HepG2 (cell line): Measurements from ENCODE around the gene RFC1. TPM values are rescaled to one million over a fixed set of nuclear protein-coding genes. Genes with fewer than 3 reads are reported as not detected.

Experiments
- AGO1 ChIP-seq: fragments of 200-400 bp; formaldehyde crosslinking; IDR thresholded peaks from 2 replicates; pipeline ENCODE4 v1.6.1; 2017; ENCODE audit warnings: mild to moderate bottlenecking, low read depth, low read length, moderate library complexity; ENCODE audit not compliant: poor library complexity, severe bottlenecking
- ATM ChIP-seq: fragments of 450-650 bp; IDR thresholded peaks from 2 replicates; pipeline ENCODE4 v1.7.1; 2017; ENCODE audit warnings: mild to moderate bottlenecking, borderline replicate concordance
- BCL6 ChIP-seq: IDR thresholded peaks from 2 replicates; pipeline ENCODE4 v1.6.1; 2016; ENCODE audit warnings: missing genetic modification reagents, missing compliant biosample characterization
- BRD4 ChIP-seq: sonication (generic); formaldehyde crosslinking; IDR thresholded peaks from 2 replicates; pipeline ENCODE4 v1.4.0; 2020; ENCODE audit warnings: missing genetic modification reagents
- CC2D1A ChIP-seq: sonication (generic); formaldehyde crosslinking; IDR thresholded peaks from 2 replicates; pipeline ENCODE4 v1.8.1; 2023; ENCODE audit warnings: mild to moderate bottlenecking, missing genetic modification reagents
- ELF4 ChIP-seq: sonication (generic); formaldehyde crosslinking; IDR thresholded peaks from 2 replicates; pipeline ENCODE4 v1.5.0; 2020; ENCODE audit warnings: missing genetic modification reagents, mild to moderate bottlenecking, moderate library complexity, borderline replicate concordance
- MED8 ChIP-seq: sonication (generic); formaldehyde crosslinking; IDR thresholded peaks from 2 replicates; pipeline ENCODE4 v1.8.1; 2023; ENCODE audit warnings: mild to moderate bottlenecking, missing genetic modification reagents; ENCODE audit not compliant: insufficient replicate concordance
- NCOA2 ChIP-seq: sonication (generic); formaldehyde crosslinking; IDR thresholded peaks from 2 replicates; pipeline ENCODE4 v1.8.0; 2022; ENCODE audit warnings: inconsistent platforms
- NFATC3 ChIP-seq: sonication (generic); formaldehyde crosslinking; IDR thresholded peaks from 2 replicates; pipeline ENCODE4 v1.5.1; 2020; ENCODE audit warnings: mild to moderate bottlenecking, missing genetic modification reagents
- RARA ChIP-seq: IDR thresholded peaks from 2 replicates; pipeline ENCODE4 v1.6.1; 2016; ENCODE audit warnings: missing genetic modification reagents, missing compliant biosample characterization
- REL ChIP-seq: sonication (generic); formaldehyde crosslinking; conservative IDR thresholded peaks from 2 replicates; pipeline ENCODE4 v1.8.0; 2022; ENCODE audit warnings: mild to moderate bottlenecking, missing genetic modification reagents, moderate library complexity
- SIN3A ChIP-seq: IDR thresholded peaks from 2 replicates; pipeline ENCODE4 v1.6.1; 2011; ENCODE audit warnings: low read depth, mild to moderate bottlenecking, control low read depth, low read length, borderline replicate concordance
- SP5 ChIP-seq: IDR thresholded peaks from 2 replicates; pipeline ENCODE4 v1.6.1; 2016; ENCODE audit warnings: low read depth, borderline replicate concordance
- TOE1 ChIP-seq: sonication (generic); formaldehyde crosslinking; IDR thresholded peaks from 2 replicates; pipeline ENCODE4 v1.4.0; 2020; ENCODE audit warnings: mild to moderate bottlenecking, missing genetic modification reagents
- ZFAT ChIP-seq: sonication (generic); formaldehyde crosslinking; conservative IDR thresholded peaks from 2 replicates; pipeline ENCODE4 v1.8.1; 2023; ENCODE audit warnings: missing genetic modification reagents, inconsistent platforms
- ZNF160 ChIP-seq: sonication (generic); formaldehyde crosslinking; IDR thresholded peaks from 2 replicates; pipeline ENCODE4 v1.8.0; 2022; ENCODE audit warnings: mild to moderate bottlenecking, inconsistent platforms, missing genetic modification reagents
- ZNF24 ChIP-seq: fragments of 450-650 bp; IDR thresholded peaks from 2 replicates; pipeline ENCODE4 v1.6.1; 2017; ENCODE audit warnings: antibody characterized with exemption, mild to moderate bottlenecking
- ZNF251 ChIP-seq: sonication (generic); formaldehyde crosslinking; IDR thresholded peaks from 2 replicates; pipeline ENCODE4 v1.9.0; 2021; ENCODE audit warnings: mild to moderate bottlenecking, missing genetic modification reagents
- ZNF296 ChIP-seq: sonication (generic); formaldehyde crosslinking; conservative IDR thresholded peaks from 2 replicates; pipeline ENCODE4 v1.5.0; 2020; ENCODE audit warnings: mild to moderate bottlenecking, missing genetic modification reagents
- ZNF317 ChIP-seq: sonication (generic); formaldehyde crosslinking; IDR thresholded peaks from 2 replicates; pipeline ENCODE4 v1.5.0; 2020; ENCODE audit warnings: mild to moderate bottlenecking, missing genetic modification reagents
- ZNF546 ChIP-seq: sonication (generic); formaldehyde crosslinking; conservative IDR thresholded peaks from 2 replicates; pipeline ENCODE4 v1.8.1; 2023; ENCODE audit warnings: mild to moderate bottlenecking, missing genetic modification reagents
- ZNF605 ChIP-seq: sonication (generic); formaldehyde crosslinking; IDR thresholded peaks from 2 replicates; pipeline ENCODE4 v1.8.0; 2022; ENCODE audit warnings: mild to moderate bottlenecking, missing genetic modification reagents
- ZNF713 ChIP-seq: sonication (generic); formaldehyde crosslinking; IDR thresholded peaks from 2 replicates; pipeline ENCODE4 v1.4.0; 2020; ENCODE audit warnings: mild to moderate bottlenecking, missing genetic modification reagents
- ZNF781 ChIP-seq: sonication (generic); formaldehyde crosslinking; IDR thresholded peaks from 2 replicates; pipeline ENCODE4 v1.5.1; 2020; ENCODE audit warnings: borderline replicate concordance, mild to moderate bottlenecking, missing genetic modification reagents; ENCODE audit errors: not compliant biosample characterization
- polyA plus RNA-seq, 8 experiments: library from polyadenylated mRNA; depleted of rRNA in 3 of 8; stranded (reverse) in 7 of 8; unstranded in 1 of 8; fragments of >200 nt; fragmentation: Illumina TruSeq in 4 of 8; extraction: Trizol in 4 of 8; gene quantifications; 2 replicates each; pipeline versions ENCODE4 v1.2.1 to v1.2.3, GENCODE V29; 2011 to 2016; ENCODE audit warnings: low read depth in 4 of 8, missing spikeins in 1 of 8, mixed read lengths in 1 of 8; ENCODE audit not compliant: insufficient read depth in 1 of 8
- total RNA-seq, 5 experiments: library from RNA; depleted of rRNA; stranded (reverse); fragments of >200 nt; fragmentation: Illumina TruSeq; extraction: Trizol; gene quantifications; 2 replicates each; pipeline ENCODE4 v1.2.3, GENCODE V29; 2016; ENCODE audit warnings: low read depth in 1 of 5
- TF ChIP-seq, protein P1 (sequence below): sonication (generic); formaldehyde crosslinking; IDR thresholded peaks from 2 replicates; pipeline ENCODE4 v1.9.0; 2021; ENCODE audit warnings: missing genetic modification reagents, mild to moderate bottlenecking, borderline replicate concordance
- TF ChIP-seq, protein P2 (sequence below): sonication (generic); formaldehyde crosslinking; IDR thresholded peaks from 2 replicates; pipeline ENCODE4 v1.4.0; 2020; ENCODE audit warnings: mild to moderate bottlenecking, missing genetic modification reagents, borderline replicate concordance

RFC1 gene
- total and polyA plus RNA-seq, 2 of the 13 experiments (the other 11 are each of a cell fraction or from before 2014, with no cell fraction given) = 15.9 to 78.8 TPM

DNA sequence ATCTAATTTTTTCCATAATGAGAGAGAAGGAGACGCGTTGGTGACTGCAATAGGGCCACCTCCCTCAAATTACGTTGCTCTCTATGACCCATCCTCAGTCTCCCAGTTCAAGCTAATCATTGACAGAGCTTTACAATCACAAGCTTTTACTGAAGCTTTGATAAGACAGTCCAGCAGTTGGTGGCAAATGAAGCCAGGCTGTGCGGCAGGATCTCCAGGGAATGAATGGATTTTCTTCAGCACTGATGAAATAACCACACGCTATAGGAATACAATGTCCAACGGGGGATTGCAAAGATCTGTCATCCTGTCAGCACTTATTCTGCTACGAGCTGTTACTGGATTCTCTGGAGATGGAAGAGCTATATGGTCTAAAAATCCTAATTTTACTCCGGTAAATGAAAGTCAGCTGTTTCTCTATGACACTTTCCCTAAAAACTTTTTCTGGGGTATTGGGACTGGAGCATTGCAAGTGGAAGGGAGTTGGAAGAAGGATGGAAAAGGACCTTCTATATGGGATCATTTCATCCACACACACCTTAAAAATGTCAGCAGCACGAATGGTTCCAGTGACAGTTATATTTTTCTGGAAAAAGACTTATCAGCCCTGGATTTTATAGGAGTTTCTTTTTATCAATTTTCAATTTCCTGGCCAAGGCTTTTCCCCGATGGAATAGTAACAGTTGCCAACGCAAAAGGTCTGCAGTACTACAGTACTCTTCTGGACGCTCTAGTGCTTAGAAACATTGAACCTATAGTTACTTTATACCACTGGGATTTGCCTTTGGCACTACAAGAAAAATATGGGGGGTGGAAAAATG lies 40.8 kb upstream of the RFC1 start, which contains the start of gene KLB (continued):
- TF ChIP-seq SIN3A = peak; percentile 98
- TF ChIP-seq ZFAT (CRISPR knock-in tag) = no peak
- 0 out of 2 replicates have a peak, but pooled peaks have one; percentile 38 for TF ChIP-seq BRD4 (CRISPR knock-in tag)
- no peak for TF ChIP-seq AGO1
- TF ChIP-seq NFATC3 (CRISPR knock-in tag) = no peak; the same call in 1 of the 2 replicates
- no peak for TF ChIP-seq ZNF605 (CRISPR knock-in tag)
- no peak for TF ChIP-seq ZNF251 (CRISPR knock-in tag)
- TF ChIP-seq ZNF713 (CRISPR knock-in tag) = no peak
- no peak for TF ChIP-seq ELF4 (CRISPR knock-in tag)
- TF ChIP-seq ZNF160 (CRISPR knock-in tag) = no peak
- TF ChIP-seq, protein P1, sequence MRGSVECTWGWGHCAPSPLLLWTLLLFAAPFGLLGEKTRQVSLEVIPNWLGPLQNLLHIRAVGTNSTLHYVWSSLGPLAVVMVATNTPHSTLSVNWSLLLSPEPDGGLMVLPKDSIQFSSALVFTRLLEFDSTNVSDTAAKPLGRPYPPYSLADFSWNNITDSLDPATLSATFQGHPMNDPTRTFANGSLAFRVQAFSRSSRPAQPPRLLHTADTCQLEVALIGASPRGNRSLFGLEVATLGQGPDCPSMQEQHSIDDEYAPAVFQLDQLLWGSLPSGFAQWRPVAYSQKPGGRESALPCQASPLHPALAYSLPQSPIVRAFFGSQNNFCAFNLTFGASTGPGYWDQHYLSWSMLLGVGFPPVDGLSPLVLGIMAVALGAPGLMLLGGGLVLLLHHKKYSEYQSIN = no peak
- 0 out of 2 replicates have a peak, but pooled peaks have one; percentile 13 for TF ChIP-seq SP5
- TF ChIP-seq RARA (CRISPR knock-in tag) = peak; percentile 51
- TF ChIP-seq MED8 (CRISPR knock-in tag) = peak; percentile 41
- TF ChIP-seq BCL6 (CRISPR knock-in tag) = peak; percentile 77
- no peak for TF ChIP-seq TOE1 (CRISPR knock-in tag)
- peak; percentile 61 for TF ChIP-seq ZNF781 (CRISPR knock-in tag)
- no peak for TF ChIP-seq REL (CRISPR knock-in tag)
- no peak for TF ChIP-seq ZNF24
- TF ChIP-seq ZNF317 = peak; percentile 76
- TF ChIP-seq ATM = no peak
- TF ChIP-seq, protein P2, sequence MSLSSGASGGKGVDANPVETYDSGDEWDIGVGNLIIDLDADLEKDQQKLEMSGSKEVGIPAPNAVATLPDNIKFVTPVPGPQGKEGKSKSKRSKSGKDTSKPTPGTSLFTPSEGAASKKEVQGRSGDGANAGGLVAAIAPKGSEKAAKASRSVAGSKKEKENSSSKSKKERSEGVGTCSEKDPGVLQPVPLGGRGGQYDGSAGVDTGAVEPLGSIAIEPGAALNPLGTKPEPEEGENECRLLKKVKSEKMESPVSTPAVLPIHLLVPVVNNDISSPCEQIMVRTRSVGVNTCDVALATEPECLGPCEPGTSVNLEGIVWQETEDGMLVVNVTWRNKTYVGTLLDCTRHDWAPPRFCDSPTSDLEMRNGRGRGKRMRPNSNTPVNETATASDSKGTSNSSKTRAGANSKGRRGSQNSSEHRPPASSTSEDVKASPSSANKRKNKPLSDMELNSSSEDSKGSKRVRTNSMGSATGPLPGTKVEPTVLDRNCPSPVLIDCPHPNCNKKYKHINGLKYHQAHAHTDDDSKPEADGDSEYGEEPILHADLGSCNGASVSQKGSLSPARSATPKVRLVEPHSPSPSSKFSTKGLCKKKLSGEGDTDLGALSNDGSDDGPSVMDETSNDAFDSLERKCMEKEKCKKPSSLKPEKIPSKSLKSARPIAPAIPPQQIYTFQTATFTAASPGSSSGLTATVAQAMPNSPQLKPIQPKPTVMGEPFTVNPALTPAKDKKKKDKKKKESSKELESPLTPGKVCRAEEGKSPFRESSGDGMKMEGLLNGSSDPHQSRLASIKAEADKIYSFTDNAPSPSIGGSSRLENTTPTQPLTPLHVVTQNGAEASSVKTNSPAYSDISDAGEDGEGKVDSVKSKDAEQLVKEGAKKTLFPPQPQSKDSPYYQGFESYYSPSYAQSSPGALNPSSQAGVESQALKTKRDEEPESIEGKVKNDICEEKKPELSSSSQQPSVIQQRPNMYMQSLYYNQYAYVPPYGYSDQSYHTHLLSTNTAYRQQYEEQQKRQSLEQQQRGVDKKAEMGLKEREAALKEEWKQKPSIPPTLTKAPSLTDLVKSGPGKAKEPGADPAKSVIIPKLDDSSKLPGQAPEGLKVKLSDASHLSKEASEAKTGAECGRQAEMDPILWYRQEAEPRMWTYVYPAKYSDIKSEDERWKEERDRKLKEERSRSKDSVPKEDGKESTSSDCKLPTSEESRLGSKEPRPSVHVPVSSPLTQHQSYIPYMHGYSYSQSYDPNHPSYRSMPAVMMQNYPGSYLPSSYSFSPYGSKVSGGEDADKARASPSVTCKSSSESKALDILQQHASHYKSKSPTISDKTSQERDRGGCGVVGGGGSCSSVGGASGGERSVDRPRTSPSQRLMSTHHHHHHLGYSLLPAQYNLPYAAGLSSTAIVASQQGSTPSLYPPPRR (CRISPR knock-in tag) = peak; percentile 55; the same call in 1 of the 2 replicates
- TF ChIP-seq NCOA2 (CRISPR knock-in tag) = peak; percentile 55; the same call in 1 of the 2 replicates
- no peak for TF ChIP-seq CC2D1A (CRISPR knock-in tag)
- no peak for TF ChIP-seq ZNF296 (CRISPR knock-in tag)
- TF ChIP-seq ZNF546 = no peak
